ENCODE data around the gene C5orf22.
A peak's percentile ranks its signal among the peaks of the same experiment; 100 is the strongest.
"Not testable (repeated sequence)": the region's sequence is repeated elsewhere in the genome, so short reads cannot be mapped to it uniquely, and the experiment has no call there.

C5orf22 gene

DNA sequence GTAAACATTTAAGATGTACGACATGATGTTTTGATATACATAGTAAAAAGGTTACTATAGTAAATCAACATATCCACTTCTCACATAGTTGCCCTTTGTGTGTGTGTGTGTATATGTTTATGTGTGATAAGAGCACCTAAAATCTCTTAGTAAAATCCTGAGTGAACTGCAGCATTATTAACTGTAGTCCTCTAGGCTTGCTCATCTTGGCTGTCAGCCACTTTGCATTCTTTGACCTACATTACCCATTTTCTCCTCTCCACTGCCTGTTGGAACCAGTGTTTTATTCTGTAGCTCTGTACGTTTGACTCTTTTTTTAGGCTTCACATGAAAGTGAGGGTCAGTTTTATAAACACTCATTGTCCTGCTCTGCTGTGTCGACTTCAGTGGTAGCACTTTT, 24.4 kb downstream of the C5orf22 start:
- no peak for FAIRE-seq

- FAIRE-seq: no peak
These were observed 27.8 kb downstream of the C5orf22 start for GRCh38 chr5:31559942-31560341.

- FAIRE-seq: no peak
These were observed 29.8 kb downstream of the C5orf22 start for GRCh38 chr5:31561946-31562345.

GRCh38 chr5:31563216-31563615, 31.1 kb downstream of the C5orf22 start:
- FAIRE-seq: no peak

DNA sequence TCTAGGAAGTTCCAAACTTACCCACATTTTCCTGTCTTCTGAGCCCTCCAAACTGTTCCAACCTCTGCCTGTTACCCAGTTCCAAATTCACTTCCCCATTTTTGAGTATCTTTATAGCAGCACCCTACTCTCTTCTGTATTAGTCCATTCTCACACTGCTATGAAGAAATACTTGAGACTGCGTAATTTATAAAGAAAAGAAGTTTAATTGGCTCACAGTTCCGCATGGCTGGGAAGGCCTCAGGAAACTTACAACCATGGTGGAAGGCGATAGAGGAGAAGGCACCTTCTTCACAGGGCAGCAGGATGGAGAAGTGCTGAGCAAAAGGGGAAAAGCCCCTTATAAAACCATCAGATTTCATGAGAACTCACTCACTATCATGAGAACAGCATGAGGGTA, 34.3 kb downstream of the C5orf22 start:
- FAIRE-seq: not testable (repeated sequence)

DNA sequence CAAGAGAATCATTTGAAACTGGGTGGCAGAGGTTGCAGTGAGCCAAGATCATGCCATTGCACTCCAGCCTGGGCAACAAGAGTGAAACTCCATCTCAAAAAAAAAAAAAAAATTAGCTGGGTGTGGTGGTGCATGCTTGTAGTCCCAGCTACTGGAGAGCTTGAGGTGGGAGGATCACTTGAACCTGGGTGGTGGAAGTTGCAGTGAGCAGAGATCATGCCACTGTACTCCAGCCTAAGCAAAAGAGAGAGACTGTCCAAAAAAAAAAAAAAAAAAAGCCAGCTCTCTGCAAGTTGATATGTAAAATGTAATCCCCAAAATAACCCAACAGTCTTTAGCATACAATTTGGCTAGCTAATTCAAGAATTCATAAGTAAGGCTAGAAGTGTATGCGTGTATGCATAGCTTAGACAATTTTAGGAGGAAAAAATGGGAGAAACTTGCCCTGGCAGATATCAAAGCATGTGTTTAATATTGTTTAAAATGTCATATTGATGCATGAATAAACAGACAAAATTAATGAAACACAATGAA, 36.3 kb downstream of the C5orf22 start:
- FAIRE-seq: no peak

DNA sequence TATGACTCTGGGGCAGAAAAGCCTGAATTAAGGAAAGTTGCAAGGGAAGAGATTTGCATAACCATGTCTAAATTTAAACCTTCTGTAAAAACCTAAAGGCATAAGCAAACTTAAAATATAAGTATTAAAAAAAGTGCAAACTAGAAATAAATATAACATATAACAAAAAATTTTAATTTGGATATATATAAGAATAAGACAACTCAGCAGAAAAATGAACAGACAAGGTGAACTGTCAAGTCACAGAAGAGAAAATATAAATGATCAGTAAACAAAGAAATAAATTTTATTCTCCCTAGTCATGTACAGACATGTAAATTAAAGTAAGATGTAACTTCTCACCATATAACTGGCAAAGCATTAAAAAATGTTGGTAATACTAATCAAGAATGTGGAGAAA, 37.0 kb downstream of the C5orf22 start:
- no peak for FAIRE-seq

DNA sequence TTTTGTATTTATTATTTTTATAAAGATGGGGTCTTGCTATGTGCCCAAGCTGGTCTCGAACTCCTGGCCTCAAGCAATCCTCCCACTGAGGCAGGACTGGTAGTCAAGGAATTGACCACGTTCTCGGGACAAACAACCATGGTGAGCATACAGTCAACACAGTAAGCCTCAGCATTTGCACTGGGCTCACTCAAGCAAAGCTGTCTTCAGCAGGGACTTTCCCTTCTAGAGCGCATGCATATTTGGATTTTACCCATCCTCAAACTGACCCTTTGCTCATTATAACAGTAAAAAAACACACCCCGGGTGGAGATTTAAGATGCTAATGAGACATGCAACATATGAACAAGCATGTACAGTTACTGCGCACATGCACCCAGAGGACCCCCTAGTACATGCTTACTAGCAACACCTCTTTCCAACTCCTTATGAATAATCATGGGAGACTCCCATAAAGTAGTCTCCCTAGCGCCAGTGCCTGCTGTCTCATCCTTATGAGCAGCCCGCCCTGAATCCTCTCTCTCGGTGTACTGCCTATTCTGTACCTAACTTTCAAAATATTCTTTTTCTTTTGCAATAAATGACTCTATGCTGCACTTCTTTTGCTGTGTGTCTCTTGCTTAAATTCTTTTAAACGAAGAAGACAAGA, 41.5 kb downstream of the C5orf22 start:
- FAIRE-seq: no peak

GRCh38 chr5:31574772-31575171, 42.7 kb downstream of the C5orf22 start:
- no peak for FAIRE-seq

DNA sequence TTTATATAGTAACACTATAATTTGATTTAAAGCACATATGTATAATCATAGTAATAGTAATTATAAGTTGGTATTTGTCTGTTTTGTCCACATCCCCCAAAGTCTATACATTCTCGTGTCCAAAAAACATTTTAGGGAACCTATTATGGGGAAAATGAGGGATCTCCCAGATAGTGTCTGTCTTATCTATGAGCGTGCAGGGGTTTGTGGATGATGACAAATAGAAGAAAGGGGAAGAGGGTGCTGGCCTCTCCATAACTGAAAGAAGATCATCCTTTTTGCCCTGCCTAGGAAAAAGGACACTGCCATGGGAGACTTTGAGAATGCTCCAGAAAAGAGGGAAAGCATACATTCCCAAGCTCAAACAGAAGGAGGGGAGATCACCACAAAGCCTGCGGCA, 45.3 kb downstream of the C5orf22 start:
- FAIRE-seq: no peak

DNA sequence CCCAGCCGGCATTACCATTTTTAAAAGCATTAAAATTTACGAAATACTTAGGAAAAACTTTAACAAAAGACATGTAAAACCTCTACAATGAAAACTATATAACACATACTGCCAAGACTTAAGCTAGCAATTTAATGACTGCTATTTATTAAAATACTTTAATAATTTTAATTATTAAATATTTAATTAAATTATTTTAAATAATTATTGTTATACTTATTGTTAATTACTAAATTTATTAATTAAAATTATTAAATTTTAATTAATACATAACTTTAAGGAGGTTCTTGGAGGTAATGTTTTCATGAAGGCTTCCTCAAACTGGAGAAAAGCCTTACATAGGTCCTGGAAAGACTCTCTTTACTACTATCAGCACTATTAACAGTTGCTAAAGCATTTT, 47.5 kb downstream of the C5orf22 start:
- FAIRE-seq: peak; percentile 67

- peak; percentile 46 for FAIRE-seq
These were observed 49.5 kb downstream of the C5orf22 start for GRCh38 chr5:31581498-31582099.

DNA sequence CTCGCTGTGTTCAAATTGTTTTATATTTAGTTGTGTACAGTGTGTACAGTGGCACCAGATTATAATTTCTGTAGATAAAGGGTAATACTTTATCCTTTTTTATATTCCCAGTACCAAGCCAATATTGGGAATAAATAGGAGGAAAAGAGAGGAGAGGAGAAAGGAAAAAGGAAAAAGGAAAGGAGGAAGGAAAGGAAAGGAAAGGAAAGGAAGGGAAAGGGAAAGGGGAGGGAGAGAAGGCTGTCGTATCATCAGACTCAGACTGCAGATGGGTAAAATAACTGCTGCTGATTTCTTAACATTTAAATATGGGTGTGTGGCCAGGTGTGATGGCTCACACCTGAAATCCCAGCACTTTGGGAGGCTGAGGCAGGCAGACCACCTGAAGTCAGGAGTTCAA, 51.0 kb downstream of the C5orf22 start:
- no peak for FAIRE-seq

DNA sequence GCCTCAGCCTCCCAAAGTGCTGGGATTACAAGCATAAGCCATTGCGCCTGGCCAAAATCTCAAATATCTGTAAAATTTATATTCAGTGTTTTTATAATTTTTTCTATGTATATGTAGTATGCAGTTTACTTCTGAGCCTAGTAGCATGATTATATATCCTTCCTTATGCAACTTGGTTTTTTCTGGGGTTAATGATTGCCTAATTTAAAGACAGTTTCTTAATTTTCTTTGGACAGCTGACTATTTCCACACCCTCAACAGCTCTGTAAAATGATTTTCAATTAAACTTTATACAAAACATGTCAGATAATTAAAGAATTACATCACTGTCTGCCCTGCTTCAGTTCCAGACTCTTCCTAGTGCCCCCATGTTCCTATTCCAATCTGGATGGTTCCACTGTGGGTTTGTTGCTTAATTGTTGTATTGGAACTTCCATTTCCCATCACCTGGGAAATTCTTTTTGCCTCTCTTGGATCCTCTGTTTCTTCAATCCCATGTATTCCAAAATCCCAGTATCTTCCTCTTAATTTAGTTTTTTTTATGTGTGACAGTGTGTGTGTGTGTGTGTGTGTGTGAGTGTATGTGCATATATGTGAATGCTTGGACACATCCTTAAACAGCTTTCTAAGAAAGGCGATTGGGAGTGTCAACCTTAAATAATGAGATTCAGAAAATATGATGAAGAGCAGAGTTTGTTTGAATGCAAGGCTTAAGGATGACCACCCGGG, 53.2 kb downstream of the C5orf22 start:
- no peak for FAIRE-seq

- FAIRE-seq: no peak
These were observed 53.8 kb downstream of the C5orf22 start for GRCh38 chr5:31585895-31586270.

GRCh38 chr5:31587546-31587945, 55.4 kb downstream of the C5orf22 start:
- no peak for FAIRE-seq

- no peak for FAIRE-seq
These were observed 61.6 kb downstream of the C5orf22 start for GRCh38 chr5:31593665-31594064.

GRCh38 chr5:31596354-31596753, 64.3 kb downstream of the C5orf22 start:
- no peak for FAIRE-seq

DNA sequence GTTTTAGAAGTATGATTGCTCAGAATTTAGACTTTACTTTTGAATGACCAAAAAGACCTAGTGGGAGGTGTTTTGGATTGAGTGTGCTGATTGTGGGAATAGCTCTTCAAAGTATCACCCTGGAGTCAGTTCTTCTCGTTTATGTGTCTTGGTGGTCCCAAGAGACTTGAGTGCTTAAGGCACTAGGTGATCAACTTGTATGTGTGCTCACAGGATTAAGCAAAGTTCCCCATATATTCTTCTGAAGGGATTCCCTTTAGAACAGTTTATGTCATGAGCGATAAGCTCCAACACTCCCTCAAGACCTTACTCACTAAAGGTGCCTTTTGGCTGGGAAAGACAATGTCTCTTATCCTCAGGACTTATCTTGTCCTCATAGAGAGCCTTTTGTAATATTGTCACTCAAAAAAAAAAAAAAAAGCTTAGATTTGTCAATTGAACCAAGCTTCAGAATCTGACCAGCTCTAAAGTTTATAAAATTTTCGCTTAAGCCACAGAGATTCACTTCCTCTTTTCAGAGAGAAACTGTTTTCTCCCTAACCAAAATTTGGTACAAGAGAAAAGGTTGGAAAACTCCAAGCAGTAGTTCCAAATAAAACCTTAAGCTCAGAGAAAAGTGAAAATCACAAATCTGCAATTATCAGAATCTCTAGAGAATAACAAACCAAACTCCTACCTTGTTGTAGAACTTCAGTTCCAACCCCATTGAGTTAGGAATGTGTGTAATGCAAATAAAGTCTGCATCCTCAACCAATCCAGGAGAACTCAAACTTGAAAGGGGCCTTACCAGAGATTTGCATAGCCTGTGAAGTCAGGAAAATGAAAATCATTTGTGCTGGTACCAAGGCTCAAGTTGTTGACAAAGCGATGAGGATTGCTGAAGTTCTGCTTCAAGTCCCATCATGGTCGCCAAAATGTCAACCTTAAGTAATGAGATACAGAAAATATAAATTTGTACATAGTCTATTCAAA, 66.8 kb downstream of the C5orf22 start:
- FAIRE-seq: no peak

GRCh38 chr5:31602305-31602704, 70.2 kb downstream of the C5orf22 start:
- FAIRE-seq: not testable (repeated sequence)

GRCh38 chr5:31604240-31604639, 72.1 kb downstream of the C5orf22 start:
- FAIRE-seq: no peak

GRCh38 chr5:31604644-31605043, 72.5 kb downstream of the C5orf22 start:
- FAIRE-seq: no peak

Measured in TTC549 (cell line).